GDM1 (cell line): ENCODE measurements around the gene EIF4G3.
"Not testable (repeated sequence)": the region's sequence is repeated elsewhere in the genome, so short reads cannot be mapped to it uniquely, and the experiment has no call there.

Source experiments
- DNase-seq: peaks from one replicate; lab custom pipeline; 2025; lab: John Stamatoyannopoulos, UW

The EIF4G3 gene

GRCh38 chr1:21184276-21184675 lies 7.6 kb upstream of the EIF4G3 start:
- DNase-seq: peak; percentile 25

DNA sequence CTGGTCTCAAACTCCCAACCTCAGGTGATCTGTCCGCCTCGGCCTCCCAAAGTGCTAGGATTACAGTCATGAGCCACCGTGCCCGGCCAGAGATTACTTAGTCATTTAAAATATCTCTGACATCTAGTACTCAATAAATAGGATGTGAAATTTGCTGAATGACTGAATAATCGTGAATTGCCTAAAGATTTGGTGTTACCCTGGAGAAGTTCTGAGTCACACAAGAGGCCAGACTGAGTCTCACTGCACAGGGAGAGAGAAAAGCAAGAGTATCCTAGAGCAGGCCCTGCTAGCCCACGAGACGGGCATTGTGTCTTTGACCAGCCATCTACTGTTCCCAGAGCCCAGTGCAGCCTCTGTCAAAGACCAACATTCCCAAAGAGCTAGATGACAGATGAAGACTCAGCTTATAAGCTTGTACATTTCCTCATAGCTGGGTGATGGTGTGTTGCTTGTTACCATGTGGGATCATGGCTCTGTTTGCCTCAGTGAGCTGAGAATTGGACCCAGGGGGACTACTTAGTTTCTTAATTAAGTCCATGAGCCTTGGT lies 5.6 kb upstream of the EIF4G3 start:
- no peak for DNase-seq

GRCh38 chr1:21178271-21178670 lies 1.6 kb upstream of the EIF4G3 start:
- DNase-seq: not testable (repeated sequence)

DNA sequence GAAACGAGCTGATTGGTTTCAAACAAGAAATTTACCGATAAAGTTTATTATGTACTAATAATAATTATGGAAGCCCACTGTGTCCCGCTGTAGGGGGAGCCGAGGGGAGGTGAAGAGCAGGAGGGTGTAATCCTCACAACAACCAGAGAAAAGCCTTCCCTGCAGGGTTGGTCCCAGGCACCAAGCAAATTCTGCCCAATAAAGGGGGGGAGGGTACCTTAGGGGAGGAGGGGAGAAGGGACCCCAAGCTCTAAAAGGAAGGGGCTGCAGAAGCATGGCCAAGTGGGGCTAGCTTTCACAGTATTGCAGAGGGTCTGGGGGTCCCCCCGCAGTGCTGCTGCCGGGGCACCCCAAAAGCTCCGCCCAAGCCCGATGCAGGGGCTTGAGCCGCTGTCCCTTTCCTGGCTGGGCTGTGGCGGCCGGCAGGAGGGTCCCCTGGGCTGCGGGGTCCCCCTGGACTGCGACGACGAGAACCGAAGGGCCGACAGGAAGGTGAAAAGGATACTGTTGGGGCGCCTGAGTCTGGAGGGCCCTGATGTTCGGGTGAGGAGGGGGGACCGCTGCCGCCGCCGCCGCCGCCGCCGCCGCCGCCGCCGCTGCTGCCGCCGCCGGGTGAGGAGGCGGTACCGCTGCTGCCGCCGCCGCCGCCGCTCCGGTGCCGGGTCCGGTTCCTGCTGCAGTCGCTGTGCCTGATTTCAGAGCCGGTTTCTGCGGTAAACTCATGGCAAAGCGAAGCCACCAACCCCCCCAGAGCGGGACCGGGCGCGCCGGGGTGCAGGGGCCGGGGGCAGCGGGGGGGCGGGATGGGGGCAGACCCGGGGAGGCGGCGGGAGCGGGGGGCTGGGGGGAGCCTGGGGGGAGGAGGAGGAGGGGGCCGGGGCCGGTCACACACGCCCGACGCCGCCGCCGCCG lies 771 bp downstream of the EIF4G3 start:
- DNase-seq: no peak

DNA sequence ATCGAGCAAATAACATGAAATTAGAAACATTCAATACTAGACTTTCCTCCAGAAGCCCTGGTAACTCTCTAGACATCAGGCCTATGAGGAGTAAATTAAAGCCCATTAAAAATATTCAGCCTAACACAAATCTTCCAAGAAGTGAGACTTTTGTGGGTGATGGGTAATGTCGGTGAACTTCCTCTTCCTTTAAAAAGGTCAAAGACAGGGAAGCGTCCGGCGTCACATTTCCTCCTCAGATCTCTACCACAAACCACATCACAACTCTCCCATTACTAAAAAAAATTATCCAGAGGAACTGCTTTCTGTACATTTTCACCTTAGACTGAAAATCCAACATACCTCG lies 1.4 kb downstream of the EIF4G3 start:
- peak; percentile 62 for DNase-seq

DNA sequence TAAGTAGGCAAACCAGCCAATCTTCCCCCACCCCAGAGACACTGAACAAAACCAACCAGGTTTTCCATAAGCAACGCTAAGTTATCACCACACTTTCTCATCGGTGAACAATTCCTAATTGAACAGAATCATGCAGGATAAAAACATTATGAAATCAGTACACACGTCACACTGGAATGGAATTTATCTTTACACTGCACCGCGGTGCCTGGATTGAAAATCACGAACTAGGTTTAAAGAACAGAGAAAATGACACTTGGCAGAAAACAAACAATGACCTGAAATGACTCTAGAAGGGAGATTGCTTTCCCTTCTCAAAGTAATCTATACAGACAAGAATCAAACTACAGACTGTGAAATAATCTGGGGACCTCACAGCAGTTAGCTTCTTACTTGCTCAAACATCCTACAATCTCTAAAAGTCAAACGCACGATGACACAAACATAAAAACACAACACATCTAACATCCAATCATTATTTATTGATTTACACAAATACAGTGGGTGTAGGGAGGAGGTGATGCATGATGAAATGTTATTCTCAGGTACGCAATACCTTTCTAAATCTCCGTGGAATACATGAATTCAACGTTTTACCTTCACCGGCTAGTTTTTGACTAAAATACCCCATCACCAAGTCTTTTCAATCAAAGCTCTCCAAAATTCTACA lies 1.9 kb downstream of the EIF4G3 start:
- no peak for DNase-seq

- no peak for DNase-seq
Observed at GRCh38 chr1:21174230-21174629, 2.5 kb downstream of the EIF4G3 start.

DNA sequence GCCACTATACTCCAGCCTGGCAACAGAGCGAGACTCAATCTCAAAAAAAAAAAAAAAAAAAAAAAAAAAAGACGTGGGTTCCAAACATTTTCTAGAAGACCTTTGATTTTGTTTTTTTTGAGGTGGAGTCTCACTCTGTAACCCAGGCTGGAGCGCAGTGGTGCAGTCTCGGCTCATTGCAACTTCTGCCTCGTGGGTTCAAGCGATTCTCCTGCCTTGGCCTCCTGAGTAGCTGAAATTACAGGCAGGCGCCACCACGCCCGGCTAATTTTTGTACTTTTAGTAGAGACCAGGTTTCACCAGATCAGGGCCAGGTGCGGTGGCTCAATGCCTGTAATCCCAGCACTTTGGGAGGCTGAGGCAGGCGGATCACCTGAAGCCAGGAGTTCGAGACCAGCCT lies 3.6 kb downstream of the EIF4G3 start:
- not testable (repeated sequence) for DNase-seq

DNA sequence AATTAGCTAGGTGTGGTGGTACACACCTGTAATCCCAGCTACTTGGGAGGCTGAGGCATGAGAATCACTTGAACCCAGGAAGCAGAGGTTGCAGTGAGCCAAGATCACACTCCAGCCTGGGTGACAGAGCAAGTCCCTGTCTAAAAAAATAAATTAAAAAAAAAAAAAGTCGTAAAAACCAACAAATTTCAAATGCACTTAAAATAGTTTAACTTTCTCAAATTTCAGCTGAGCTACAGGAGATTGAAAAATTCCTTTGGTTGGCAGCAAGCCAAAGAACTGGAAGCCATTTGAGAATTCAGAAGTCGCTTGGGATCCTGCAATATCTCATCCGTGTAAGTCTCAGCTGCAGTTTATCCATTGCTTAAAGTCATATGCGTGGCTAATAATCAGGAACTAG lies 5.9 kb downstream of the EIF4G3 start:
- not testable (repeated sequence) for DNase-seq

GRCh38 chr1:21168444-21168843 lies 8.3 kb downstream of the EIF4G3 start:
- no peak for DNase-seq

DNA sequence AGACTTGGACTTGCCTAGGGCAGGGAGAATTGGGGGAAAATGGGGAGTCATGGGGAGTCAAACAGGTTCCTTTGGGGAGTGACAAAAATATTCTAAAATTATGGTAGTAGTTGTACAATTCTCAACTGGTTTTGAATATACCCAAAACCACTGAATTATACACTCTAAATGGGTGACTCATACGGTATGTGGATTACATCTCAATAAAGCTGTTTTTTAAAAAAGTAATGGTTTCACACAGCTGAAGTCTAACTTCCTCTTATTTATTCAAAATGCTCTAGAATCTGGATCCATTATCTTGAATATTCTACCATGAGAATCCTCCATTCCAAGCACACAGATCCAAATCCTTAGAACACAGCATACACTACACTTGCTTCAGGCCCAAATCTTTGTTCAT lies 11.1 kb downstream of the EIF4G3 start:
- DNase-seq: no peak

DNA sequence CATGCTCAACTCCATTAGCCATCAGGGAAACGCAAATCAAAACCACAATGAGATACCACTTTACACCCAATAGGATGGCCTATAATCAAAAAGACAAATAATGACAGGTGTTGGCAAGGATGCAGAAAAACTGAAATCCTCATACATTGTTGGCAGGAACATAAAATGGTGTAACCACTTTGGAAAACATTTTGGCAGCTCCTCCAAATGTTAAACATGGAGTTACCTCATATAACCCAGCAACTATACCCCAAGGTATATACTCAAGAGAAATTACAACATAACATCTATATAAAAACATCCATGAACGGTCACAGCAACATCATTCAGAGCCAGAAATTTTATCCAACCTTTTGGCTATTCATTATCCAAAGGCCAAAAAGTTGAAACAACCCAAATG lies 11.6 kb downstream of the EIF4G3 start:
- DNase-seq: no peak

DNA sequence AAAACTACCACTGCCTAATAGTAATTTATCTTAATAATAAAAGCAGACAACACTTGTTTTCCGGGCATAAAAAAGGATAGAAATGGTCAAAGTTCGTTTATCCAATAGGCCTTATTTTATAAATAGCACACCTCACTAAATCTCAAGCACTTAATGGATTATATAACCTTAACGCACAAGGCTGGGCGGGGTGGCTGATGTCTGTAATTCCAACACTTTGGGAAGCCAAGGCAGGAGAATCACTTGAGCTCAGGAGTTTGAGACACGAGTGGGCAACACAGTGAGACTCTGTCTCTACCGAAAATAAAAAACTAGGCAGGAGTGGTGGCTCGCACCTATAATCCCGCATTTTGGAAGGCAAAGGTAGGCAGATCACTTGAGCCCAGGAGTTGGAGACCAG lies 12.4 kb downstream of the EIF4G3 start:
- DNase-seq: no peak

GRCh38 chr1:21162740-21163464 lies 13.8 kb downstream of the EIF4G3 start:
- DNase-seq: no peak

- DNase-seq: no peak
Observed at GRCh38 chr1:21161842-21162241, 14.9 kb downstream of the EIF4G3 start.

GRCh38 chr1:21160263-21160796 lies 16.4 kb downstream of the EIF4G3 start:
- no peak for DNase-seq

GRCh38 chr1:21157868-21158267 lies 18.8 kb downstream of the EIF4G3 start:
- no peak for DNase-seq

DNA sequence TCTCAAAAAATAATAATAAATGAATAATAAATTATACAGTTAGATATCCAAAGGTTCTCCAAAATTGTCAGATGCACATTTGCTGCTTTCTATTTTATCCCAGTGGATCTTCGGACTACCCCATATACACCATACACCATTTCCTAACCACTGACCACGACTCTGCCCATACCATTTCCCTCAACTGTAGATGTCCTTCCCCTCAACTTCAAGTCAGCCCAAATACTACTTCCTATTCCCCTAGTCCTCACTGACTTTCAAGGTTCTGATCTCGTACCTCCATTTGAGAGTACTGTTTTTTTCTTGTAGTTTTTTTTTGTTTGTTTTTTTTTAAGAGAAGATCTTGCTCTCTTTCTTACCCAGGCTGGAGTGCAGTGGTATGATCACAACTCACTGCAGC lies 19.6 kb downstream of the EIF4G3 start:
- no peak for DNase-seq

DNA sequence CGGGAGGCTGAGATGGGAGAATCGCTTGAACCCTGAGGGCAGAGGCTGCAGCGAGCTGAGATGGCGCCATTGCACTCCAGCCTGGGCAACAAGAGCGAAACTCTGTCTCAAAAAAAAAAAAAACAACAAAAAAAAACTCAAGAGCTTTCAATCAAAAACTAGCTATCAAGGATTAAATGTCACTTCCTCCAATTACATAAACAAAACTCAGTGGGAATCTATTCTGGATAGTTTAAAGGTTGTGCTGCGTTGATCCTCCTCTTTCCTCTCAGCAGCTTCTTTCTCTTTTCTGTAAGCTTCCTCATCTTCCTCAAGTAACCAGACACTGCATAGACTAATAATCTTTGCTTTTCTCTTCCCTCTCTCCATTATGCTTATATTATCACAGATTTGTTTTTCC lies 20.7 kb downstream of the EIF4G3 start:
- DNase-seq: no peak

DNA sequence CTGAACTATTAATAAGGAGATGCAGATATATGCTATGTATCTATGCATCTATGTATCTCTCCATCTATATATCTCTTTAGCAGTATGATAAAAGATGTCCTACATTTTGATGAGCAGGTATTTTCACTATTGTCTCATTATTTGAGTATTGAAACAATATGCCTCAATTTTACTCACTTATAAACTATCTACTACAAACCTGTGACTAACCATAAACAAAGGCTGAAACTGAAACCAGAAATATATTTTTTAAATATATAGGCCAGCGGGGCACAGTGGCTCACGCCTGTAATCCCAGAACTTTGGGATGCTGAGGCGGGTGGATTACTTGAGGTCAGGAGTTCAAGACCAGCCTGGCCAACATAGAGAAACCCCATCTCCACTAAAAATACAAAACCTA lies 22.0 kb downstream of the EIF4G3 start:
- DNase-seq: no peak

DNA sequence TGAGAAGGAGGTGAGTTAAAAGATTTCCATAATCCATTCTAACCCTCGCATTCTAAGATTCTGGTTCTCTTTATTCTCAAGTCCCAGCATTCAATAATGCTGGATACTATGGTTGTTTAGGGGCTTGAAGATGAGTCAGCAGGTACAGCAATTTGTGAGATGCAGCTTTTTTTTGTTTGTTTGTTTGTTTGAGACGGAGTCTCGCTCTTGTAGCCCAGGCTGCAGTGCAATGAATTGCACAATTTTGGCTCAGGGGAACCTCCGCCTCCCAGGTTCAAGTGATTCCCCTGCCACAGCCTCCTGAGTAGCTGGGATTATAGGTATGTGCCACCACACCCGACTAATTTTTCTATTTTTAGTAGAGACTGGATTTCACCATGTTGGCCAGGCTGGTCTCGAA lies 23.3 kb downstream of the EIF4G3 start:
- DNase-seq: no peak

DNA sequence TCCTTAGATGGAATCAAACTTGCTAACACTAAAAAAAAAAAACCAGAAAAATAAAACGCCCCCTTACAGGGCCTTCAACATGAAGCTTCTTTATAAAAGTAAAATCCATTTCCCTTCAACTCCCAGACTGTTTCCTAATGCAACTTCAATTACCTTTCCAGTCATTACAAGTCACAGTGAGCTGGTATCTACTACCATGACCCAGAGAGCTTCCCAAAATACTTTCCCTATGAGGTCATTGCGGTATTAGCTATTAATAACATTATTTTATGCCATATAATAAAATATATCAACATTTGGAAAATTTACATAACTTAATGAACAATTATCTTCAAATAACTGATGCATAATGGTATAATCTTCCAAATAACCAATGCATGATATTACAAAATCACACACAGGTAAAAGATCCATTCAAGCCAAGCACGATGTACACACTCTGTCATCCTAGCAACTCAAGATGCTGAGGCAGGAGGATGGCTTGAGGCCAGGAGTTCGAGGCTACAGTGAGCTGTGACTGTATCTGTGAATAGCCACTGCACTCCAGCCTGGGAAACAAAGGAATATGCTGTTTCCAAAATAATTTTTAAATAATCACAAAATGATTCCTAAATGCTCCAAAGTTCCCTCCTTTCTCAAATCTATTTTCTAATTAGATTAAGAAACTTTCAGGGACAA lies 24.1 kb downstream of the EIF4G3 start:
- no peak for DNase-seq
